T-cell (primary cell): ENCODE measurements around the gene ZNF445. TPM values are rescaled to one million over a fixed set of nuclear protein-coding genes. Genes with fewer than 3 reads are reported as not detected.
A peak's percentile ranks its signal among the peaks of the same experiment; 100 is the strongest.

Experiments
- ATAC-seq, 4 experiments: fragments of 200-7000 bp in 3 of 4; fragments of 150-1000 bp in 1 of 4; cut with Tn5 transposase; replicated peaks in 1 of 4; 1 replicate in 3 of 4; 2 replicates in 1 of 4; pipeline ENCODE4 v1.10.0; 2021; ENCODE audit warnings: moderate library complexity in 3 of 4, mild to moderate bottlenecking in 2 of 4, moderate number of reproducible peaks in 1 of 4
- CTCF ChIA-PET, 2 donors: fragments of 300-600 bp; sonication (Branson Sonifier 250); formaldehyde crosslinking; loops; one replicate each; lab custom pipeline; 2022; ENCODE audit warnings: antibody characterized with exemption in 2 of 2; lab: Charles Lee
- POLR2A ChIA-PET, 2 donors: fragments of 300-600 bp; sonication (Branson Sonifier 250); formaldehyde crosslinking; loops; one replicate each; lab custom pipeline; 2022; ENCODE audit warnings: antibody characterized with exemption in 2 of 2; lab: Charles Lee
- DNase-seq, 35 experiments: peaks; one replicate each; pipeline versions ENCODE4 v3.0.0 to v3.0.0-alpha.2; 2013 to 2023
- H3K27ac ChIP-seq: one replicate; pipeline ENCODE4 v1.5.1; 2013; ENCODE audit warnings: low read length
- H3K27me3 ChIP-seq, 2 experiments: replicated peaks in 1 of 2; 1 replicate in 1 of 2; 2 replicates in 1 of 2; pipeline versions ENCODE4 v1.6.1 to v1.7.0; 2013; ENCODE audit warnings: low read length in 1 of 2, mixed read lengths in 1 of 2; ENCODE audit not compliant: control insufficient read depth in 2 of 2, insufficient read depth in 2 of 2; ENCODE audit errors: extremely low read depth in 1 of 2
- H3K36me3 ChIP-seq, 2 donors: 1 replicate in 1 of 2; 2 replicates in 1 of 2; pipeline versions ENCODE4 v1.6.1 to v1.7.0; 2013; ENCODE audit warnings: low read length in 1 of 2; ENCODE audit not compliant: control insufficient read depth in 2 of 2, insufficient read depth in 1 of 2; ENCODE audit errors: extremely low read depth in 1 of 2
- H3K4me1 ChIP-seq, 2 experiments: 1 replicate in 1 of 2; 2 replicates in 1 of 2; pipeline versions ENCODE4 v1.6.1 to v1.7.0; 2013; ENCODE audit warnings: low read length in 2 of 2, mixed read lengths in 1 of 2; ENCODE audit not compliant: insufficient read depth in 2 of 2, control insufficient read depth in 1 of 2; ENCODE audit errors: extremely low read depth in 1 of 2
- H3K4me3 ChIP-seq, 2 donors: 1 replicate in 1 of 2; 2 replicates in 1 of 2; pipeline versions ENCODE4 v1.5.1 to v1.7.0; 2013; ENCODE audit warnings: mild to moderate bottlenecking in 2 of 2, low read length in 1 of 2, moderate library complexity in 1 of 2; ENCODE audit not compliant: control insufficient read depth in 1 of 2; ENCODE audit errors: extremely low read depth in 1 of 2
- H3K9me3 ChIP-seq: 2 replicates; pipeline ENCODE4 v1.7.0; 2013
- H3K27ac Mint-ChIP-seq, 2 donors: one replicate each; pipeline ENCODE4 v1.8.0; 2020 to 2021; ENCODE audit warnings: mild to moderate bottlenecking in 2 of 2, mixed read lengths in 2 of 2
- H3K27me3 Mint-ChIP-seq, 2 donors: one replicate each; pipeline ENCODE4 v1.8.0; 2021 to 2022; ENCODE audit warnings: mixed read lengths in 2 of 2
- H3K36me3 Mint-ChIP-seq: one replicate; pipeline ENCODE4 v1.8.0; 2021; ENCODE audit warnings: mixed read lengths
- H3K4me1 Mint-ChIP-seq, 3 donors: one replicate each; pipeline ENCODE4 v1.8.0; 2020 to 2022; ENCODE audit warnings: mixed read lengths in 3 of 3, mild to moderate bottlenecking in 1 of 3
- H3K4me3 Mint-ChIP-seq, 3 donors: one replicate each; pipeline ENCODE4 v1.8.0; 2020 to 2022; ENCODE audit warnings: mild to moderate bottlenecking in 3 of 3, mixed read lengths in 3 of 3, moderate library complexity in 3 of 3
- H3K9me3 Mint-ChIP-seq, 3 donors: one replicate each; pipeline ENCODE4 v1.8.0; 2020 to 2022; ENCODE audit warnings: mixed read lengths in 3 of 3
- WGBS: methylation state at CpG from one replicate; pipeline ENCODE4 v1.1.5; 2013; ENCODE audit warnings: missing lambda C conversion rate; ENCODE audit not compliant: insufficient coverage; 5-methylcytosine and 5-hydroxymethylcytosine counted together
- total RNA-seq, 35 experiments: library from RNA in 6 of 35; stranded (reverse) in 6 of 35; fragments of 120-200 nt in 1 of 35; gene quantifications; one replicate each; pipeline versions ENCODE4 v1.2.1 to v1.2.4 and lab custom pipeline; 2013 to 2026

Gene ZNF445
- total RNA-seq, 5 donors from 2014 or later (not counting 1 experiment from before 2014, with no cell fraction given): 14.1 to 34.8 (median 29.6) TPM

GRCh38 chr3:44513513-44513912 lies 36.0 kb upstream of the ZNF445 start:
- Histone ChIP-seq H3K4me1 (peaks cover 7 to 20% of the 10 kb centered on the region in 2 experiments), H3K27ac (no peak overlapping the region), H3K27me3 (peaks cover 0 to 2% of the 10 kb centered on the region in 2 experiments), H3K36me3 (no peaks in the 10 kb centered on the region), H3K9me3 (no peaks in the 10 kb centered on the region), H3K4me3 (no peak overlapping the region)
- H3K4me3 Mint-ChIP-seq: no peak overlapping the region
- DNase-seq (no peak), ATAC-seq (no peak)
- no peaks in the 10 kb centered on the region for H3K9me3 Mint-ChIP-seq
- H3K27ac Mint-ChIP-seq: no peak overlapping the region
- no CpG with 5 or more reads among the region's 3 CpGs for WGBS
- POLR2A ChIA-PET: no interaction called here
- no peaks in the 10 kb centered on the region for H3K36me3 Mint-ChIP-seq
- CTCF ChIA-PET: interaction anchor here in 1 of 2 donors (1.2 kb wide), 1 partner anchor 248 kb away, joined by 3 read pairs; the partner anchor contains the start of genes KIAA1143 and KIF15
- H3K27me3 Mint-ChIP-seq: peaks cover 2 to 6% of the 10 kb centered on the region in 2 donors
- peaks cover 28 to 33% (median 29%) of the 10 kb centered on the region in 3 donors for H3K4me1 Mint-ChIP-seq

GRCh38 chr3:44511238-44511566 lies 33.7 kb upstream of the ZNF445 start:
- peak in 1 of 4 experiments; percentile 1 for ATAC-seq
- H3K36me3 Mint-ChIP-seq: peaks cover 8% of the 10 kb centered on the region

GRCh38 chr3:44510000-44510368 lies 32.5 kb upstream of the ZNF445 start:
- Mint-ChIP-seq H3K4me3 (peak overlapping the region; percentile 93 to 94 (median 94)), H3K4me1 (peaks cover 41 to 52% (median 43%) of the 10 kb centered on the region in 3 donors), H3K27ac (peak overlapping the region; percentile 87 to 88), H3K9me3 (peaks cover 0 to 7% (median 2%) of the 10 kb centered on the region in 3 donors), H3K36me3 (peaks cover 16% of the 10 kb centered on the region), H3K27me3 (no peaks in the 10 kb centered on the region)
- peak overlapping the region; percentile 63 for H3K27ac ChIP-seq
- peaks cover 0 to 4% of the 10 kb centered on the region in 2 donors for H3K36me3 ChIP-seq
- H3K4me1 ChIP-seq: peaks cover 7 to 23% of the 10 kb centered on the region in 2 experiments
- ChIA-PET POLR2A (no interaction called here), CTCF (interaction anchor here in 1 of 2 donors (0.7 to 1.4 kb wide), 2 partner anchors 32 to 178 kb away, joined by 3 to 6 read pairs; partner anchors contain the start of gene ZNF445)
- peak in 4 of 35 experiments; percentile 1 to 45 (median 4) for DNase-seq
- no CpG with 5 or more reads among the region's 6 CpGs for WGBS
- H3K4me3 ChIP-seq: peak overlapping the region; percentile 68 to 84
- no peaks in the 10 kb centered on the region for H3K27me3 ChIP-seq
- no peaks in the 10 kb centered on the region for H3K9me3 ChIP-seq
- peak; percentile 4 to 39 (median 27) for ATAC-seq

More at GRCh38 chr3:44511238-44511566, 33.7 kb upstream of the ZNF445 start:
- peak overlapping the region; percentile 93 to 94 (median 94) for H3K4me3 Mint-ChIP-seq
- WGBS: 67% methylated on average over 2 of the region's 4 CpGs
- Histone ChIP-seq H3K36me3 (peaks cover 0 to 4% of the 10 kb centered on the region in 2 donors), H3K9me3 (no peaks in the 10 kb centered on the region), H3K4me3 (peak overlapping the region; percentile 68 to 94), H3K27me3 (no peaks in the 10 kb centered on the region), H3K4me1 (peaks cover 7 to 23% of the 10 kb centered on the region in 2 experiments), H3K27ac (peak overlapping the region; percentile 83)
- H3K27ac Mint-ChIP-seq: peak overlapping the region; percentile 94
- no peaks in the 10 kb centered on the region for H3K9me3 Mint-ChIP-seq
- ChIA-PET CTCF (interaction anchor here (0.6 to 1.4 kb wide), 6 partner anchors 20 to 169 kb away, joined by 3 to 12 read pairs (median 4); partner anchors contain the start of gene ZNF445 (in 2 of the 2)), POLR2A (interaction anchor here (0.5 to 1.2 kb wide), 5 partner anchors 33 to 202 kb away, joined by 3 to 7 read pairs (median 5); partner anchors contain the start of gene ZNF445 (in 1 of the 2))
- H3K4me1 Mint-ChIP-seq: peaks cover 39 to 47% (median 40%) of the 10 kb centered on the region in 3 donors
- no peaks in the 10 kb centered on the region for H3K27me3 Mint-ChIP-seq
- peak in 1 of 35 experiments; percentile 15 for DNase-seq

- H3K36me3 ChIP-seq: peaks cover 0 to 4% of the 10 kb centered on the region in 2 donors
- DNase-seq: no peak
- no peaks in the 10 kb centered on the region for H3K27me3 Mint-ChIP-seq
- peak overlapping the region; percentile 87 to 88 for H3K27ac Mint-ChIP-seq
- H3K4me1 ChIP-seq: peaks cover 7 to 23% of the 10 kb centered on the region in 2 experiments
- no peaks in the 10 kb centered on the region for H3K27me3 ChIP-seq
- no peaks in the 10 kb centered on the region for H3K9me3 ChIP-seq
- WGBS: 53% methylated on average over 2 of the region's 2 CpGs
- ChIA-PET CTCF (no interaction called here), POLR2A (no interaction called here)
- peak overlapping the region; percentile 63 for H3K27ac ChIP-seq
- H3K4me3 Mint-ChIP-seq: peak overlapping the region; percentile 93 to 94 (median 94)
- ATAC-seq: no peak
- peaks cover 41 to 52% (median 44%) of the 10 kb centered on the region in 3 donors for H3K4me1 Mint-ChIP-seq
- peaks cover 16% of the 10 kb centered on the region for H3K36me3 Mint-ChIP-seq
- peaks cover 0 to 7% (median 2%) of the 10 kb centered on the region in 3 donors for H3K9me3 Mint-ChIP-seq
- peak overlapping the region; percentile 68 to 84 for H3K4me3 ChIP-seq
Measured at GRCh38 chr3:44509393-44509921, 32.0 kb upstream of the ZNF445 start.

DNA sequence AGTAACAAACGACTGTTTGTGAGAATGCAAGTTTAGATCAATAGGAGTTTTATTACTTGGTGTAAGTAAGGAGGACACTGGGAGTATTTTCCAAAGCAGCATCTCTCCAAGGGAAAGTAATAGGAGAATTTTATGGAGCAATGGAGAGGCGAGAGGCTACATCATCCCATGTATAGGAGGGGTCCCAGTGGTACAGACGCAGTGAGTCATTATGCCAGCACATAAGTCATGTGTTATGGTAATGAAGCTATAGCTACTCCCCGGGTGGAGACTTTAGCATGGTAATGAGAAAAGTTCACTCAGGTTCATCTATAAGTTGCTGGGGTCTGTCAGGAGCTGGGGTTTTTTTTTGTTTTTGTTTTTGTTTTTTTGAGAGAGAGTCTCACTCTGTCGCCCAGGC lies 29.5 kb upstream of the ZNF445 start:
- Mint-ChIP-seq H3K4me3 (no peak overlapping the region), H3K36me3 (peaks cover 30% of the 10 kb centered on the region), H3K27me3 (no peaks in the 10 kb centered on the region), H3K4me1 (peaks cover 45 to 50% (median 49%) of the 10 kb centered on the region in 3 donors), H3K27ac (no peak overlapping the region), H3K9me3 (peaks cover 7 to 13% (median 13%) of the 10 kb centered on the region in 3 donors)
- H3K4me3 ChIP-seq: no peak overlapping the region
- DNase-seq: no peak
- ATAC-seq: no peak
- H3K4me1 ChIP-seq: peaks cover 7 to 23% of the 10 kb centered on the region in 2 experiments
- 96% methylated on average over 4 of the region's 5 CpGs for WGBS
- peaks cover 0 to 11% of the 10 kb centered on the region in 2 donors for H3K36me3 ChIP-seq
- CTCF ChIA-PET: no interaction called here
- no peaks in the 10 kb centered on the region for H3K27me3 ChIP-seq
- H3K9me3 ChIP-seq: peaks cover 3% of the 10 kb centered on the region
- POLR2A ChIA-PET: interaction anchor here in 1 of 2 donors (0.6 kb wide), 1 partner anchor 207 kb away, joined by 3 read pairs; no protein-coding TSS in a partner anchor
- no peak overlapping the region for H3K27ac ChIP-seq

- peaks cover 43 to 49% (median 46%) of the 10 kb centered on the region in 3 donors for H3K4me1 Mint-ChIP-seq
- peaks cover 0 to 15% of the 10 kb centered on the region in 2 donors for H3K36me3 ChIP-seq
- no peaks in the 10 kb centered on the region for H3K27me3 Mint-ChIP-seq
- no peak overlapping the region for H3K27ac Mint-ChIP-seq
- peaks cover 34% of the 10 kb centered on the region for H3K36me3 Mint-ChIP-seq
- H3K9me3 Mint-ChIP-seq: peaks cover 10 to 17% (median 16%) of the 10 kb centered on the region in 3 donors
- H3K4me3 ChIP-seq: no peak overlapping the region
- no peak for ATAC-seq
- H3K9me3 ChIP-seq: peaks cover 7% of the 10 kb centered on the region
- no peak overlapping the region for H3K4me3 Mint-ChIP-seq
- H3K4me1 ChIP-seq: peaks cover 7 to 20% of the 10 kb centered on the region in 2 experiments
- no peak for DNase-seq
- H3K27me3 ChIP-seq: no peaks in the 10 kb centered on the region
- ChIA-PET POLR2A (no interaction called here), CTCF (no interaction called here)
- WGBS: 100% methylated on average over 1 of the region's 3 CpGs
- no peak overlapping the region for H3K27ac ChIP-seq
Measured at GRCh38 chr3:44506556-44506955, 29.1 kb upstream of the ZNF445 start.
